H1 (cell line): ENCODE results near the gene GNG14. TPM values are rescaled to one million over a fixed set of nuclear protein-coding genes. Genes with fewer than 3 reads are reported as not detected.

Source experiments
- BACH1 ChIP-seq: IDR thresholded peaks from 2 replicates; pipeline ENCODE4 v1.6.1; 2012; ENCODE audit warnings: low read length, improper control_type of control experiment
- CTCF ChIP-seq, 3 experiments: IDR thresholded peaks; 1 replicate in 2 of 3; 2 replicates in 1 of 3; pipeline versions ENCODE4 v1.5.1 to v1.6.1; 2011; ENCODE audit warnings: low read length in 3 of 3, mild to moderate bottlenecking in 3 of 3, inconsistent platforms in 2 of 3, low read depth in 1 of 3, moderate library complexity in 1 of 3; ENCODE audit not compliant: insufficient read depth in 1 of 3; ENCODE audit errors: control extremely low read depth in 1 of 3
- SUZ12 ChIP-seq: fragments of 200-600 bp; sonication (generic); IDR thresholded peaks from 2 replicates; pipeline ENCODE4 v1.6.1; 2012; ENCODE audit warnings: mild to moderate bottlenecking, inconsistent platforms, low read length, moderate library complexity, mixed read lengths
- TAF7 ChIP-seq: optimal IDR thresholded peaks from 2 replicates; pipeline ENCODE3; 2011; ENCODE audit warnings: low read depth, mild to moderate bottlenecking, inconsistent platforms, low read length, moderate library complexity, borderline replicate concordance
- TCF12 ChIP-seq: IDR thresholded peaks from 2 replicates; pipeline ENCODE4 v1.6.1; 2011; ENCODE audit warnings: low read depth, mild to moderate bottlenecking, low read length
- polyA plus RNA-seq, 7 experiments: library from polyadenylated mRNA; depleted of rRNA in 3 of 7; stranded (reverse) in 5 of 7; unstranded in 2 of 7; fragments of >200 nt in 5 of 7; fragments of 200-250 nt in 2 of 7; gene quantifications; 1 replicate in 5 of 7; 2 replicates in 1 of 7; 4 replicates in 1 of 7; pipeline versions ENCODE4 v1.2.1 to v1.2.3, GENCODE V29; 2011 to 2013; ENCODE audit warnings: missing spikeins in 2 of 7, mixed read lengths in 2 of 7
- total RNA-seq: library from RNA; stranded (reverse); fragmentation: NEBNext Ultra II Directional; extraction: Animal tissue kit (Norgen Biotek cat#: 25700); gene quantifications from 2 replicates; pipeline ENCODE4 v1.2.1, GENCODE V29; 2021

Gene GNG14
- total and polyA plus RNA-seq, 2 of the 8 experiments (the other 6 are each of a cell fraction or from before 2014, with no cell fraction given): not detected

- no peak for TF ChIP-seq SUZ12
- no peak for TF ChIP-seq TCF12
- no peak for TF ChIP-seq BACH1
- no peak for TF ChIP-seq CTCF (IDR thresholded peaks at IDR 0.05; ENCODE audit: control extremely low read depth in 1 of 3, insufficient read depth in 1 of 3, low read depth in 1 of 3, low read length in 3 of 3)
- TF ChIP-seq TAF7: no peak
Observed at GRCh38 chr19:12695096-12695495, 7.3 kb downstream of the GNG14 start (continued).
